ENCODE measurements around the gene NXNL2.

NXNL2 gene

GRCh38 chr9:88533951-88534455 is 975 bp upstream of the NXNL2 start:
- DNase-seq = no peak

DNA sequence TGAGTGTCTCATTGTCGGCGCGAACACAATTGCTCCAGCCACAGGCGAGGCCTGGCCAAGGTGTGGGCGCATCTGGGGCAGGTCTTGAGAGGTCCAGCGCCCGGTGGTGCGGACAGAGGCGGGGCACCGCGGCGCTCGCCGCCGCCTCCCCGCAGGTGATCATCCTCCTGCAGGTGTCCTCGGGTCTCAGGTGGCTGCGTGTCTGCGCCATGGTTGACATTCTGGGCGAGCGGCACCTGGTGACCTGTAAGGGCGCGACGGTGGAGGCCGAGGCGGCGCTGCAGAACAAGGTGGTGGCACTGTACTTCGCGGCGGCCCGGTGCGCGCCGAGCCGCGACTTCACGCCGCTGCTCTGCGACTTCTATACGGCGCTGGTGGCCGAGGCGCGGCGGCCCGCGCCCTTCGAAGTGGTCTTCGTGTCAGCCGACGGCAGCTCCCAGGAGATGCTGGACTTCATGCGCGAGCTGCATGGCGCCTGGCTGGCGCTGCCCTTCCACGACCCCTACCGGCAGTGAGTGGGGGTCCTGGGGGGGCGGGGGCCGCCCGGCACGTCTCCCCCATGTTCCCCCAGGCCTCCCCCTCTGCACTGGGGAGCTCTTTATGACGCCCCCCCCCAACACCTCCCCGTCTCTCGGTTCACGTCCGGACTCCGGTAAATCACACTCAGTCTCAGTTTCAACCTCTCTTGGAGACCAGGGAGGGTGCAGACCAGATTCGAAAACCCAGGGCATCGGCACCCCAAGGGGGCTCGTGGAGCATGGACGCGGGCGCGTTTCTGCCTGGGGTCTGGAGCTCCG is 446 bp downstream of the NXNL2 start:
- DNase-seq = no peak

- DNase-seq = no peak
These were observed 996 bp downstream of the NXNL2 start for GRCh38 chr9:88536023-88536324.

GRCh38 chr9:88536951-88537760 is 2.2 kb downstream of the NXNL2 start:
- no peak for DNase-seq

DNA sequence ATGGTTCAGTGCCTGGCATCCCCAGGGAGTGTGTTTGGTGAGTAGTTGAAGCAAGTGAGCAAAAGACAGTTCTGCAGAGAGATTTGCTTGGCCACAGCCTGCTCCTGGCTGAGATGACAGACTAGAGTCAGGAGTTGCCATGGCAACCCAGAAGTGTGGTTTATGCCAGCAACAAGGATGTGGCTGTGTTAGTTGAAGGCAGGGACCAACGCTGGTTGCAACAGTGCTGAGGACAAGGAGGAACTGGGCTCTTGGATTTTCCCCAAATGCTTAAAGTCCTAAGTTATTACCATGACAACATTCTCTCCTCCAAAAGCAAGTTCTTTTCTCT is 2.7 kb downstream of the NXNL2 start:
- no peak for DNase-seq

DNA sequence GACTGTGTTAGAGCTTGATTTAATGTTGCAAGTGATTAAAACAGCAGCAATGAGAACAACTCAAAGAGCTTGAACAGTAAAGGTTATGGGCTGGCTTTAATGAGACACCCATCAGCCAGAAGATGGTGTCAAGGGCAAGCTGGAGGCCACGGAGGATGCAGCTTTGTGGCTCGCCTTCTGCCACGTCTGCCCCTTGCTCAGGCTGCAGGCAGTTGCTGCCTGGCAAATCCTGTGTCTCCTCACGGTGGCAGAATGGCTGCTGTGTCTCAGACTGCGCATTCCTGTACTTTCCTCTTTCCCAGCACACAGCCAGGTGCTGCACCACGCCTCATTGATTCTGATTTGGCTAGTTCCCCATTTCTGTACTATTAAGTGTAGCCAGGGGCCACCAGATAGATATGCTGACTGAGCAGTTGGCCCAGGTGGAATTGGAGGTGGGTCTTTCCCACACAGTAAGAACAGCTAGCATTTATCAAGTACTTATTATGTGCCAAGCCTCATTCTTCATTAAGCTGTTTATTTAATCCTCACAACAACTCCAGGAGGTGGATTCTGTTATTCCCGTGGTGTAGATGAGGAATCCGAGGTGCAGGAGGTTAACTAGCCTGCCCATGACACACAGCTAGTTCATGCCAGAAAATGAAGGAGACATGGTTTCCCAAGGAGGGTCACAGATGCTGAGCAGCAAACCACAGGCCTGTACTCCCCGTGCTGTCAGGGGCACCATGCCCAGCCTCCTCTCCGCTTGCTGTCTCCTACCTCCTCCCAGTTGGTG is 3.5 kb downstream of the NXNL2 start:
- DNase-seq = no peak

- DNase-seq = no peak
These were observed 4.3 kb downstream of the NXNL2 start for GRCh38 chr9:88539246-88539645.

DNA sequence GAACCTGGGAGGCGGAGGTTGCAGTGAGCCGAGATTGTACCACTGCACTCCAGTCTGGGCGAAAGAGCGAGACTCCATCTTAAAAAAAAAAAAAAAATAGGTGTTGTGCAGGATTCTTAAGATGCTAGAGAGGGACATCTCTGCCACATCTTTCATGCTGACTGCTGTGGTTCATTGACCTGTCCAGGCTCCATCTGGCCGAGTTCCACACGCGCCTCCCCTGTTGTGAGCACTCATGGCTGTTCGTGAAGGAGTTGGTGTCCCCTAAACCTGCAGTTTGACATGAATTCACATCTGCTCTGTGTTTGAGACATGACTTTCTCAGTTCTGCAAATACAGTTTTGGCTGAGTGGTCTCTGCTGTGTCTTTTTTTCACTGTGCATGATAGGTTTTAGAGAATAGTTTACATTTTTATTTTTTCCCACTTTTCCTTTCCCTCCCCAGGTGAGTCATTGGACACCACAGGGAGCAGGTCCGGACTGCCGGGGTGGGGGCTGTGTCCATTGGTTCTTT is 5.3 kb downstream of the NXNL2 start:
- DNase-seq = no peak

GRCh38 chr9:88544245-88544644 is 9.3 kb downstream of the NXNL2 start:
- DNase-seq = no peak

GRCh38 chr9:88551546-88552137 is 16.7 kb downstream of the NXNL2 start:
- no peak for DNase-seq

- no peak for DNase-seq
These were observed 18.4 kb downstream of the NXNL2 start for GRCh38 chr9:88553350-88553749.

DNA sequence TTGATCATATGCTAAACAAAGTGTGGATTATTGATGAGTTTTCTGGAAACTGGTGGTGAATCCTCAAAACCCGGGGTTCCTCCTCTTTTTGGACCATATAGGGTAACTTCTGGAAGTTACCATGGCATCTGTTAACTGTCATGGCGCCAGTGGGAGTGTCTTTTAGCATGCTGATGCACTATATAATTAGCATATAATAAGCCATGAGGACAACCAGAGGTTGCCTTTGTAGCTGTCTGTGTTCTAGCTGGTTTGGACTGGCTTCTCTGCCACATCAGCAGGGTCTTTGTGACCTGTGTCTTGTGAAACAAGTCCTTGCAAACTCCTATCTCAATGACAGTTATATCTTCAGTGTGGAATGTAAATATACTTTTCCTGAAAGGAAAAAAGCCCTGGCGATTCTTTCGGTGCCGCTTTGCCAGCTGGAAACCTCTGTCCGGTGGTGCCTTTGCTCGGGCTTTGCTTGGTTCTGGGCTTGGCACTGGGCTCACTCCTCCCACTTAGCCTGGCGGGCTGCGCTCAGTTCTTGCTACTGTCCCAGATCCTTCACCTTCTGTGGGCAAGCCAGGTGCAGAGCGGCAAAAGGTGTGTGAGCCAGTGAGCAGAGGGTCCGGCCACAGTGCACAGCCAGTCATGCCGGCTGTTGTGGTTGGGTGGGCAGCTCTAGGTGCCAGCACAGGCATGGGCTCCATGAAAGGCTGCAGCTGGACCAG is 20.4 kb downstream of the NXNL2 start:
- DNase-seq = no peak

DNA sequence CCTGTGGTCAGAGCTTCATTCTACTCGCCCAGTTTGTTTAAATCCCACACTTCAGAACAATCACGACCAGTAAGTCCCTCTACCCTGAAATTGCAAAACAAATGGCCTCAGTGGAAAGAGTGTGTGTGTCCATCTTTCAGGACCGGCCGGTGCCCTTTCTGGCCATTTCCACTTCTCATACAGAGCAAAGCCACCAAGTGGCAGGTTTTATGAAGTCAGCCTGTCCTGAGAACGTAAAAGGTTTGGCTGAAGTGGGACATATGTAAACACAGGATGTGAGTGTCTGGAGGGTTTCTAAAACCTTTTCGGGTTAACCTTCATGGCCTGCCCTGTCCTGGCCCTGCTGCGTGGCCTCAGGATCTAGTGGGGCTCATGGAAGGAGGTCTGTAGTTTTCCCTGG is 24.7 kb downstream of the NXNL2 start:
- DNase-seq = no peak

GRCh38 chr9:88567870-88568269 is 32.9 kb downstream of the NXNL2 start:
- DNase-seq = no peak

GRCh38 chr9:88571419-88571818 is 36.4 kb downstream of the NXNL2 start:
- no peak for DNase-seq

GRCh38 chr9:88572684-88573083 is 37.7 kb downstream of the NXNL2 start:
- DNase-seq = no peak

GRCh38 chr9:88574953-88575352 is 40.0 kb downstream of the NXNL2 start:
- DNase-seq = no peak

DNA sequence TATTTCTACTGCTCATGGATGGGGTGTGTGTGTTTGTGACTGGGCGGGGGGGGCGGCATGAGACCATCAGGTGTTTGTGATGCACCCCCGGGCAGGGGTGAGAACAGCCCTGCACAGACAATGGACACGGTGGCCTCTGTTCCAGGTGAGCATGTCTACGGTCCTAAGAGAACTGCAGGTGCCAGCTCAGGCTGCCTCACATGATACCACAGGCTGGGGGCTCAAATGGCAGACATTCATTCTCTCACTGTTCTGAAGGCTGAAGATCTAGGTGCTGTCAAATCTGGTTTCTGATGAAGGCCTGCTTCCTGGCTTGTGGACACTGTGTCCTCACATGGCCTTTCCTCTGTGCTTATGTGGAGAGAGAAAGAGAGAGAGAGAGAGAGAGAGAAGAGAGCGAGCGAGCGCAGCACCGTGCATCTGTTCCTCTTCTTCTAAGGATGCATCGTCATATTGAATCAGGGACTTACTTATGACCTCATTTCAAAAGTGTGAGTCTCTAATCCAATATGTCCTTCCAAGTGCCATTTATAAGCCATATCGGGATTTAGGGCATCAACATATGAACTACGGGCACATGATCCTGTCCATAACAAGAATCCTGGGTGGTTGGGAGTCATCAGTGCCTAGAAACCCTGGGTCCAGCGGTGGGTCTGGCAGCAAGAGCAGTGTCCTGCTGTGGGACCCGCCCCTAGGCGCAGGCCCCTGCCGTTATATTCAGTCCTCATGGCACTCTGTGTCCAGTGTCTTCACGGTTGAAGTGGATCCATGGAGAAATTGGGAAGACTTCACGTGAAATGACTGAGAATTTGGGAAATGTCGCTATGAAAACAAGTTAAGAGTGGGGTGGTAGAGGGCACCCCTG is 42.5 kb downstream of the NXNL2 start:
- no peak for DNase-seq

- peak; percentile 45 to 59 for DNase-seq
These were observed 43.4 kb downstream of the NXNL2 start for GRCh38 chr9:88578121-88579049.

GRCh38 chr9:88579050-88579715 is 44.2 kb downstream of the NXNL2 start:
- DNase-seq = no peak
